IPS-15b (cell line): ENCODE measurements around the gene CLDN22.

ENCODE experiments used
- H3K27me3 ChIP-seq: one replicate; pipeline ENCODE4 v1.6.1; 2013; ENCODE audit warnings: low read length; ENCODE audit not compliant: control insufficient read depth, insufficient read depth
- H3K36me3 ChIP-seq: one replicate; pipeline ENCODE4 v1.6.1; 2013; ENCODE audit warnings: low read length; ENCODE audit not compliant: control insufficient read depth, insufficient read depth
- H3K4me1 ChIP-seq: one replicate; pipeline ENCODE4 v1.6.1; 2013; ENCODE audit warnings: mild to moderate bottlenecking, low read length; ENCODE audit not compliant: control insufficient read depth, insufficient read depth
- H3K4me3 ChIP-seq: one replicate; pipeline ENCODE4 v1.5.1; 2013; ENCODE audit warnings: low read depth, low read length
- H3K9ac ChIP-seq: one replicate; pipeline ENCODE4 v1.6.1; 2013; ENCODE audit warnings: low read depth, mild to moderate bottlenecking, low read length
- H3K9me3 ChIP-seq: one replicate; pipeline ENCODE4 v1.6.1; 2013; ENCODE audit warnings: mild to moderate bottlenecking, low read length; ENCODE audit not compliant: control insufficient read depth, insufficient read depth

Gene CLDN22

DNA sequence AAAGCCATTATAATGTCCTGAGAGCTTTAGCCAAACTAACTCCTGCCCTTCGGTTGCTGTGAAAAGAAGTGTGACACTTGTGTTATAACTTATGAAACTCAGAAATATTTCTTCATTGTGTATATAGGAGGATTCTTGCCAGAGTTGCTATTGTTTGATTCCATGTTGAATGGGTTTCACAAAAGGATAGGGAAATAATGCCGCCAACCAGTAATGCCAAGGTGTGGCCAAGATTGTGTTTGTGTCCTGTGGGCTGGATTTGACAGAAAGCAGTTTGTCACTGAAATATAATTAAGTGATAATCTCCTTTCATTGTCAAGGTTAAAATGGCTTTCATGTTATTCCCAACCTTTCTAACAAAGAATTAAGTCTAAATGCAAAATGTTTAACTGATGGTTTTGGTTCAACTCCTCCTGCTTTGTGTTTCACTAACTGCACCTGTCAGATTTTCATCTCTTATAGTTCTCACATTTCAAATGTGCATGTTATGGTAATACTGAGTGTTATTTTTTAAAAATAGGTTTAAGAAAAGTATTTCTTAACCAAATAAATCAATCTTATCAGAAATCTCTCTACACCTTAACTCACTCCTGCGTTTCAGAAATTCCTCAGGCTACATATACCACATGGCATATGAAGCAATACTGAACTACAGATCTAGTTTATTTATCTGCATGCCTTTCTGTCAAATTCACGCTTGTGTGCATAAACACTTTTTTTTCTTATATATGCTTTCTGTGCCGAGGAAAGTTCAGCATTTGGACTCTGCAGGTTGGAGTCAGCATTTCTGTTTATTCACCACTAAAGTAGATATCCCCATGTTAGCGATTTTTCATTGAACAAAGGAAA, at the start of gene CLDN22:
Gene CLDN22, minus strand, starts transcription at position 66 of the 849 bp plus-strand sequence. Its CDS starts 58 bp downstream, at position 8.
- H3K27me3 ChIP-seq = no peaks in the 10 kb centered on the region
- H3K4me1 ChIP-seq = no peaks in the 10 kb centered on the region
- peaks cover 3% of the 10 kb centered on the region for H3K36me3 ChIP-seq
- H3K9ac ChIP-seq = no peak within 1 kb of the TSS
- no peaks in the 10 kb centered on the region for H3K9me3 ChIP-seq
- H3K4me3 ChIP-seq = no peak within 1 kb of the TSS

DNA sequence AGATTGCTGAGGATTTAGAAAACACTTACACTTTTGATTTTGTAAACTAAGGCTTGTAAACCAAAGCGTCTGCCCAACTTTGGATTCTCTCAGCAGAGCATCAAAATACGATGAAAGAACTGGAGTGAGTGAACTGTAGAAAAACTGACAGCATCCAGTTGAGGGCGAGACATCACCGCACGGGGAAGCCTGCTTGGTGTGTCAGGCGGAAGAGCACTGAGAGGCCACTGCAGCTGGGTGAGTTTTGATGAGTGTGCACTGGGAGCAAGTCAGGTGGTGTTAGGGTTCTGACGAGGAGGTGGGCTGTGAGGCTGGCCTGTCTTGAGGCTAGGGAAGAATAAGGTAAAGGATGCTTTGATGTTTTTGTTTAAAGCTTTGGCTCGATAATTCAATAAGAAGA, 49.0 kb upstream of the CLDN22 start:
- Histone ChIP-seq H3K4me1 (no peaks in the 10 kb centered on the region), H3K9ac (no peak overlapping the region), H3K36me3 (no peaks in the 10 kb centered on the region), H3K4me3 (no peak overlapping the region), H3K27me3 (no peaks in the 10 kb centered on the region), H3K9me3 (no peaks in the 10 kb centered on the region)

GRCh38 chr4:183366206-183366835, 46.2 kb upstream of the CLDN22 start:
- Histone ChIP-seq H3K9me3 (no peaks in the 10 kb centered on the region), H3K9ac (no peak overlapping the region), H3K4me1 (no peaks in the 10 kb centered on the region), H3K4me3 (no peak overlapping the region), H3K27me3 (no peaks in the 10 kb centered on the region), H3K36me3 (no peaks in the 10 kb centered on the region)

DNA sequence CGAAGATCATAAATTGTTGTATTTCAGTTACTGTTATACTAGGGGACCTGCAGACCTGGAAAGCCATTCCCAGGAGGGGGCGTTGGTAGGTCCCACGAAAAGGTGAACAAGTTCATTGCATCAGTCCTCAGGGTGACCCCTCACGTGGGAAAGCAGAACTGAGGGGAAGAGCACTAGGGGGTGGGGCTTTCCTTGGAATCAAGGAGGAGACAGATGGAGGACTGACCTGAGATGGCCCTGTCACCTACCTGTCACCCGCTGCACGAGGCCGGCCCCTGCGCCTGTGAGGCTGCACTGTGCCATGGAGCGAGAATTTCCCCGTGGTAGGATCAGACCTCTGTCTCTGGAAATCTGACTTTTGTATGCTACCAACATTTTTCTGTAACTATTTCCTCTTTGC, 43.9 kb upstream of the CLDN22 start:
- Histone ChIP-seq H3K9me3 (no peaks in the 10 kb centered on the region), H3K36me3 (no peaks in the 10 kb centered on the region), H3K9ac (no peak overlapping the region), H3K4me3 (no peak overlapping the region), H3K27me3 (no peaks in the 10 kb centered on the region), H3K4me1 (no peaks in the 10 kb centered on the region)

DNA sequence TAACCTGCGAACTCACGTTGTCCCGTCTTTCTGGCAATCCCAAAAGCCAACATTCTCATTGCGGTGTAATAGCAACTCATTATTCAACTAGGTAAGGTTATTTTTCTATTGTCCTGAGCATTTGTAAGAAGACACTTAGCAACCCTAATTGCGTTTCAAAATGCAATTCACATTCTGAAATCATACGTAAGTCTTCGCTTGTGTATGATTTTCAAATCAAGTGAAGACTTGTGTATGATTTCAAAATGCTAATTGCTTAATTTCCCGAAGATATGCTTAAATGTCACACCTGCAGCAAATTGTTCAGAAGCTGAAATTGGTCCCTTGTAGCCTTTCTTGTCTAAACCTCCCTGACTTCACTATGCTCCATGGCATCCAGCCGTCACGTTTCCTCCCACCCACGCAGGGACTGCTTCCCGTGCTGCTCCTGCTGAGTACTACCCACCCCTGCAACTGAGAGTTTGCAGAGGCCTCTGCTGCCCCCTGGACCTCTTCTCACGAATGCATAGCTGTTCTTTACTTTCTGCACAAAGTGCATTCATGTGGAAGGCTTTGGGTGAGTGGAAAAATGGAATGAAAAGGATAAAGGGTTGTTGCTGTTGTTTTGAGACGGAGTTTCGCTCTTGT, 43.0 kb upstream of the CLDN22 start:
- H3K4me1 ChIP-seq = no peaks in the 10 kb centered on the region
- H3K9me3 ChIP-seq = no peaks in the 10 kb centered on the region
- no peak overlapping the region for H3K4me3 ChIP-seq
- no peaks in the 10 kb centered on the region for H3K36me3 ChIP-seq
- H3K9ac ChIP-seq = no peak overlapping the region
- no peaks in the 10 kb centered on the region for H3K27me3 ChIP-seq

DNA sequence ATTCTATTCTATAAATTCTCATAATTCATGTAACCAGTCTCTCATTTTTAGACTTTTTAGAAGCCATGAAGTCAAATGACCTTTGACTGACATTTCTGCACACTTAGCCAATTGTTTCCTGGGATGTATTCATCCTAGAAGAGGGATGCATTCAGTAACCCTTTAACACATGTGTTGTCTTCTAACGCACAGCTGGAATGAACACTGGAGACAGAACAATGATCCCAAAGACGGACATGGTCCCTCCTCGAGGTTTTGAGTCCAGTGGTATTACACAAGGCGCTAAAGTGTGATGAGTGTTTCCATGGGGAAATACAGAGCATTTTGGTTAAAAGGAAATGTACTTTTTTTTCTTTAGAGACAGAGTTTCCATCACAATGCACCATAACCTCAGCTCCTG, 42.0 kb upstream of the CLDN22 start:
- H3K27me3 ChIP-seq = no peaks in the 10 kb centered on the region
- no peak overlapping the region for H3K9ac ChIP-seq
- H3K4me3 ChIP-seq = no peak overlapping the region
- H3K4me1 ChIP-seq = no peaks in the 10 kb centered on the region
- H3K9me3 ChIP-seq = no peaks in the 10 kb centered on the region
- no peaks in the 10 kb centered on the region for H3K36me3 ChIP-seq

DNA sequence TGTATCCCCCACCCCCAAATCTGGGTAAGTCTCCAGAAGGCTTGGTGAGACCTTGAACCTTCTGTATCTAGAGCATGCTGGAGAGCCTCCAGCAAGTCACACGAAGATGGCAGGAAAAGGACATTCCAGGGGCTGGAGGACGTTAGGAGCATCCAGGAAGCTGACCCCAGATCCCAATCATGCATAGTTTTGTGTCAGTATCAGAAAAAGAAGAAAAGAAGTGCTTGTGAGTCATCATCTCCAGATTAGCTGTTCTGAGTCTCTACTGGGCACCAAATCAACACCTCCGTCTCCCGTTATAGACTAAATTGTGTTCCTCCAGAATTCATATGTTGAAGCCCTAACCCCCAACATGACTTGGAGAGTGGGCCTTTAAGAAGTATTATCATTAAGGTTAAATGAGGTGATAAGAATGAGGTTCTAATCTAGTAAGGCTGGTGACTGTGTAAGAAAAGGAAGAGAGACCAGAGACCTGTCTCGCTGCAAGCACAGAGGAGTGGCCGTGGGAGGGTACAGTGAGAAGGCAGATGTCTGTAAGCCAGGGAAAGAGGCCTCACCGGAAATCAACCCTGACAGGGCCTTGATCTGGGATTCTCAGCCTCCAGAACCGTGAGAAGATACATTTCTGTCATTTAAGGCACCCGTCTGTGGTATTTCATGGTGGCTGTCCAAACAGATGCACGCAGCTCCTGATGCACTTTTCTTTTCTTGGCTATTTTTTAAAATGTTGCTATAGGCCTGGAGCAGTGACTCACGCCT, 40.3 kb upstream of the CLDN22 start:
- Histone ChIP-seq H3K9me3 (no peaks in the 10 kb centered on the region), H3K4me3 (no peak overlapping the region), H3K4me1 (no peaks in the 10 kb centered on the region), H3K9ac (no peak overlapping the region), H3K36me3 (no peaks in the 10 kb centered on the region), H3K27me3 (no peaks in the 10 kb centered on the region)

GRCh38 chr4:183358215-183358755, 38.2 kb upstream of the CLDN22 start:
- H3K27me3 ChIP-seq = no peaks in the 10 kb centered on the region
- no peaks in the 10 kb centered on the region for H3K9me3 ChIP-seq
- no peaks in the 10 kb centered on the region for H3K36me3 ChIP-seq
- H3K9ac ChIP-seq = no peak overlapping the region
- no peak overlapping the region for H3K4me3 ChIP-seq
- H3K4me1 ChIP-seq = no peaks in the 10 kb centered on the region

DNA sequence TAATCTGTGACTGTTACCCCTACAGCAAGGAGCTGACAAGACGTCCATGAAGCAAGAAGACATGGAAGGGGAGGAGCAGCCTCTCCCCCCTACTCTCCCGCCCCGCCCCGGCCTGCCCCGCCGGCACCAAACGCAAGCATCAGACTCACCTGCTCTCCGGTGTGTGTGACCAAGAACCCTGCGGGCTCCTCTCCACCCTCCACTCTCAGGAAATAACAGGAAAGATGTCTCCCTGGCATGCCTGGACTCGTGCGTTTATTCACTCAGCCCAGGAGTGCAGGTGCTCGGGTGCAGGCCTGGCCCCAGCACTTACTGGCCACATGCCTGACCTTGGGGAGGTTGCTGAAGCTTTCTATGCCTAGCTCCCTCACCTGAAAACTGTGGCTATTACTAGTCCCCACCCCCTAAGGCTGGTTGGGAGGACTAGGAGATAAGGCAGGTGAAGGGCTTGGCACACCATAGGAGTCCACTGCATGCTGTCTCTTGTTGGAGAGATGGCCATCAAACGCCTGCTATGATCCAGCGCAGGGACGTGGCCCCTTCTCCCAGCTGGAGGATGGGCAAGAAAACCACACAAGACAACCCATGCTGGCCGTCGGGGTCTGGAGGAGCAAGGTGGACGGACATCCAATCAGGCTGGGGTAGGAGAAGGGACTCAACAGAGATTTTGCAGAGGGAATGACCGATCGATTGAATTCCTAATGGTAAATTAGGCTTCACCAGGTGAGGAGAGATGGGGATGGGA, 37.0 kb upstream of the CLDN22 start:
- H3K9me3 ChIP-seq = no peaks in the 10 kb centered on the region
- no peak overlapping the region for H3K4me3 ChIP-seq
- no peaks in the 10 kb centered on the region for H3K27me3 ChIP-seq
- no peaks in the 10 kb centered on the region for H3K36me3 ChIP-seq
- H3K4me1 ChIP-seq = no peaks in the 10 kb centered on the region
- no peak overlapping the region for H3K9ac ChIP-seq

DNA sequence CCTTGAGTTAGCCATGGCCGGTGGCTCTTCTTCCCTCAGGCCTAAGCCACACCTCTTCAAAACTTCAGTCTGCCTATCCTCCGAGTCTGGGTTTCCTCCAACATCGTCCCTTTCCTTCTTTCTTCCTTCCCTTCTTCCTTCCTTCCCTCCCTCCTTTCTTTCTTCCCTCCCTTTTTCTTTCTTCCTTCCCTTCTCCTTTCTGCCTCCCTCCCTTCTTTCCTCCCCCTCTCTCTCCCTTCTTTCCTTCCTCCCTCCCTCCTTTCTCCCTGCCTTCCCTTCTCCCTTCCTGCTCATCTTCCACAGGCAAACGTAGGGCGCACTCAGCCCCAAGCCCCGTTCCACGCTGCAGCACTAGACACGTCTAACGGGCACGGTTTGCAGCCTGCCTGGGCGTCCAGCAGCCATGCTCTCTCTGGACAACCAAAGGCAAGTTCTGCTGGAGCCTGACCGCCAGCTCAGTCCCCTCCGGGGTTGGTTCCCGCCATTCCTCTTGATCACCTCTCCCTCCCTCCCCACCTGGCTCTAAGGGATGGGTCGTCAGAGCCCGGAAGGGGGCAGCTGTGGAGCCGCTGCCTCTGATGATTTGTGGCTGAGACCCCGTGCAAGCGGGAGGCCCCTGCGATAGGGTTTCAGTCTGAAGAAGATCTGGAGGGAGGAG, 36.2 kb upstream of the CLDN22 start:
- Histone ChIP-seq H3K9ac (no peak overlapping the region), H3K36me3 (no peaks in the 10 kb centered on the region), H3K27me3 (no peaks in the 10 kb centered on the region), H3K4me1 (no peaks in the 10 kb centered on the region), H3K9me3 (no peaks in the 10 kb centered on the region), H3K4me3 (no peak overlapping the region)
